K562 (cell line): ENCODE measurements around the gene PDLIM4. TPM values are rescaled to one million over a fixed set of nuclear protein-coding genes. Genes with fewer than 3 reads are reported as not detected.

Source experiments
- ARHGAP35 ChIP-seq: fragments of 450-650 bp; IDR thresholded peaks from 2 replicates; pipeline ENCODE4 v1.6.1; 2018; ENCODE audit not compliant: partially characterized antibody
- ARID1B ChIP-seq: fragments of 450-650 bp; IDR thresholded peaks from 2 replicates; pipeline ENCODE4 v1.6.1; 2016; ENCODE audit warnings: antibody characterized with exemption, mild to moderate bottlenecking, inconsistent platforms
- ATF1 ChIP-seq, 2 experiments: fragments of 450-650 bp in 1 of 2; IDR thresholded peaks; 2 replicates each; pipeline ENCODE4 v1.6.1; 2016; ENCODE audit warnings: missing compliant biosample characterization in 1 of 2, missing genetic modification characterization in 1 of 2
- EP300 ChIP-seq: IDR thresholded peaks from 2 replicates; pipeline ENCODE4 v1.6.1; 2012; ENCODE audit warnings: low read length, improper control_type of control experiment
- FOXJ2 ChIP-seq: fragments of 200-800 bp; sonication (Bioruptor generic); IDR thresholded peaks from 2 replicates; pipeline ENCODE4 v1.6.1; 2016; ENCODE audit warnings: missing genetic modification characterization, missing compliant biosample characterization
- FOXK2 ChIP-seq, 2 experiments: fragments of 450-650 bp; IDR thresholded peaks in 1 of 2; conservative IDR thresholded peaks in 1 of 2; 2 replicates each; pipeline ENCODE4 v1.6.1; 2016; ENCODE audit warnings: low read depth in 2 of 2, mild to moderate bottlenecking in 1 of 2
- ILK ChIP-seq: fragments of 450-650 bp; IDR thresholded peaks from 2 replicates; pipeline ENCODE4 v1.6.1; 2016; ENCODE audit warnings: missing genetic modification characterization, low read depth, mild to moderate bottlenecking, missing compliant biosample characterization, moderate library complexity, borderline replicate concordance
- MEIS2 ChIP-seq: fragments of 450-650 bp; IDR thresholded peaks from 2 replicates; pipeline ENCODE4 v1.6.1; 2014; ENCODE audit warnings: mild to moderate bottlenecking; ENCODE audit not compliant: partially characterized antibody
- POLR2H ChIP-seq: IDR thresholded peaks from 2 replicates; pipeline ENCODE4 v1.6.1; 2016; ENCODE audit warnings: missing genetic modification characterization, low read depth, mild to moderate bottlenecking, control low read depth, missing compliant biosample characterization, moderate library complexity
- POLR3A ChIP-seq: IDR thresholded peaks from 2 replicates; pipeline ENCODE4 v1.6.1; 2011; ENCODE audit warnings: borderline replicate concordance, mild to moderate bottlenecking, moderate library complexity; ENCODE audit not compliant: insufficient read length, insufficient read depth; ENCODE audit errors: extremely low read depth
- TCF7 ChIP-seq: sonication (generic); IDR thresholded peaks from 2 replicates; pipeline ENCODE4 v1.6.1; 2016; ENCODE audit warnings: antibody characterized with exemption, borderline replicate concordance
- ZNF668 ChIP-seq: fragments of 250-450 bp; sonication (Bioruptor Pico); IDR thresholded peaks from 2 replicates; pipeline ENCODE4 v1.8.0; 2022; ENCODE audit warnings: mild to moderate bottlenecking, inconsistent platforms
- polyA plus RNA-seq, 8 experiments: library from polyadenylated mRNA; depleted of rRNA in 4 of 8; stranded (reverse) in 5 of 8; unstranded in 3 of 8; fragments of >200 nt; fragmentation: Nextera tagmentation in 2 of 8; fragmentation: Illumina TruSeq in 1 of 8; extraction: Ambion mirVana in 2 of 8; extraction: Trizol in 1 of 8; gene quantifications; 2 replicates each; pipeline versions ENCODE4 v1.2.1 to v1.2.3, GENCODE V29; 2011 to 2014; ENCODE audit warnings: inconsistent platforms in 1 of 8, missing spikeins in 1 of 8
- total RNA-seq, 7 experiments: library from RNA; depleted of rRNA in 6 of 7; stranded (reverse); fragments of >200 nt in 6 of 7; fragmentation: Illumina TruSeq in 2 of 7; extraction: Trizol in 2 of 7; gene quantifications; 2 replicates each; pipeline versions ENCODE4 v1.2.1 to v1.2.3, GENCODE V29; 2011 to 2021; ENCODE audit warnings: low replicate concordance in 1 of 7
- TF ChIP-seq, protein P1 (sequence below): sonication (generic); formaldehyde crosslinking; IDR thresholded peaks from 2 replicates; pipeline ENCODE4 v1.8.0; 2022; ENCODE audit warnings: missing genetic modification reagents, mild to moderate bottlenecking, moderate library complexity, borderline replicate concordance
- TF ChIP-seq, protein P2 (sequence below): fragments of 450-650 bp; formaldehyde crosslinking; IDR thresholded peaks from 2 replicates; pipeline ENCODE4 v1.4.0; 2020; ENCODE audit warnings: mild to moderate bottlenecking, moderate library complexity
- TF ChIP-seq, protein P3 (sequence below): sonication (generic); formaldehyde crosslinking; IDR thresholded peaks from 2 replicates; pipeline ENCODE4 v1.8.0; 2022; ENCODE audit warnings: mild to moderate bottlenecking, missing genetic modification reagents
- TF ChIP-seq, protein P4 (sequence below): sonication (generic); formaldehyde crosslinking; IDR thresholded peaks from 2 replicates; pipeline ENCODE4 v1.8.0; 2022; ENCODE audit warnings: mild to moderate bottlenecking, missing genetic modification reagents, borderline replicate concordance

The PDLIM4 gene
- total and polyA plus RNA-seq, 9 of the 15 experiments (the other 6 are each of a cell fraction or from before 2014, with no cell fraction given) = 0.28 to 32.8 (median 13.1) TPM

DNA sequence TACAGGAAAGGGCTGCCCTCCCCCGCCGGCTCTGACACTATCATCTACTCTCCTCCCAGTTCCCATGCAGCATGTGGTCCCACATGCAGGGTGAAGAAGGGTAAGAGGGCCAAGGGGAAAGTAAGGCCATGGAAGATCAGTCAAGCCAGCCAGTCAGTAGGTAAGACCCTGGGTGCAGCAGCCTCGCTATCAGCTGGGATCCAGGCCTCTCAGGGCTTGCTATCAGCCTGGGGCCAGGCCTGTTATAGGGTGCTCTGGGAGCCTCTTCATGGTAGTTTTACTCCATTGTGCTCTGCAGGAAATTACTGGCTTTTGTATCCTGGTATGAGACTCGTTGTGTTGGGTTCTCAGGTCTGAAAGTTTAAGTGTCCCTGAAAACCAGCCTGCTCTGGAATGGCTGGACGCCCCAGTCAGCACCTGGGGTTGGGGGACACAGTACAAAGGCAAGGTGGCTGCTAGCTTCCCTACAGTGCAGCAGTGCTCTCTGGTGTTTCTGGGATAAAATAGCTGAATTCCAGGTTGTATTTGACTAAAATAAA is 58.1 kb downstream of the PDLIM4 start (continued):
- TF ChIP-seq ATF1 (CRISPR knock-in tag; IDR thresholded peaks at IDR 0.05) (no peak), ATF1 (tag; IDR thresholded peaks at IDR 0.05) (peak; percentile 58), POLR3A (no peak), EP300 (peak; percentile 93), POLR2H (tag) (no peak), ILK (no peak), MEIS2 (peak; percentile 20), FOXJ2 (no peak), TCF7 (no peak), ARHGAP35 (no peak), ZNF668 (CRISPR knock-in tag) (no peak; the same call in 1 of the 2 replicates), FOXK2 (conservative IDR thresholded peaks at IDR 0.05 in 1 of 2, IDR thresholded peaks at IDR 0.05 in 1 of 2; ENCODE audit: low read depth in 2 of 2) (peak in 1 of 2 experiments; percentile 30; a peak in 1 of 4 replicates), ARID1B (peak; percentile 97)
- TF ChIP-seq, protein P1, sequence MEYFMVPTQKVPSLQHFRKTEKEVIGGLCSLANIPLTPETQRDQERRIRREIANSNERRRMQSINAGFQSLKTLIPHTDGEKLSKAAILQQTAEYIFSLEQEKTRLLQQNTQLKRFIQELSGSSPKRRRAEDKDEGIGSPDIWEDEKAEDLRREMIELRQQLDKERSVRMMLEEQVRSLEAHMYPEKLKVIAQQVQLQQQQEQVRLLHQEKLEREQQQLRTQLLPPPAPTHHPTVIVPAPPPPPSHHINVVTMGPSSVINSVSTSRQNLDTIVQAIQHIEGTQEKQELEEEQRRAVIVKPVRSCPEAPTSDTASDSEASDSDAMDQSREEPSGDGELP (CRISPR knock-in tag) = peak; percentile 90
- TF ChIP-seq, protein P2, sequence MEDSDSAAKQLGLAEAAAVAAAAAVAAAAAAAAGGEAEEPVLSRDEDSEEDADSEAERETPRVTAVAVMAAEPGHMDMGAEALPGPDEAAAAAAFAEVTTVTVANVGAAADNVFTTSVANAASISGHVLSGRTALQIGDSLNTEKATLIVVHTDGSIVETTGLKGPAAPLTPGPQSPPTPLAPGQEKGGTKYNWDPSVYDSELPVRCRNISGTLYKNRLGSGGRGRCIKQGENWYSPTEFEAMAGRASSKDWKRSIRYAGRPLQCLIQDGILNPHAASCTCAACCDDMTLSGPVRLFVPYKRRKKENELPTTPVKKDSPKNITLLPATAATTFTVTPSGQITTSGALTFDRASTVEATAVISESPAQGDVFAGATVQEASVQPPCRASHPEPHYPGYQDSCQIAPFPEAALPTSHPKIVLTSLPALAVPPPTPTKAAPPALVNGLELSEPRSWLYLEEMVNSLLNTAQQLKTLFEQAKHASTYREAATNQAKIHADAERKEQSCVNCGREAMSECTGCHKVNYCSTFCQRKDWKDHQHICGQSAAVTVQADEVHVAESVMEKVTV = peak; percentile 48
- TF ChIP-seq, protein P3, sequence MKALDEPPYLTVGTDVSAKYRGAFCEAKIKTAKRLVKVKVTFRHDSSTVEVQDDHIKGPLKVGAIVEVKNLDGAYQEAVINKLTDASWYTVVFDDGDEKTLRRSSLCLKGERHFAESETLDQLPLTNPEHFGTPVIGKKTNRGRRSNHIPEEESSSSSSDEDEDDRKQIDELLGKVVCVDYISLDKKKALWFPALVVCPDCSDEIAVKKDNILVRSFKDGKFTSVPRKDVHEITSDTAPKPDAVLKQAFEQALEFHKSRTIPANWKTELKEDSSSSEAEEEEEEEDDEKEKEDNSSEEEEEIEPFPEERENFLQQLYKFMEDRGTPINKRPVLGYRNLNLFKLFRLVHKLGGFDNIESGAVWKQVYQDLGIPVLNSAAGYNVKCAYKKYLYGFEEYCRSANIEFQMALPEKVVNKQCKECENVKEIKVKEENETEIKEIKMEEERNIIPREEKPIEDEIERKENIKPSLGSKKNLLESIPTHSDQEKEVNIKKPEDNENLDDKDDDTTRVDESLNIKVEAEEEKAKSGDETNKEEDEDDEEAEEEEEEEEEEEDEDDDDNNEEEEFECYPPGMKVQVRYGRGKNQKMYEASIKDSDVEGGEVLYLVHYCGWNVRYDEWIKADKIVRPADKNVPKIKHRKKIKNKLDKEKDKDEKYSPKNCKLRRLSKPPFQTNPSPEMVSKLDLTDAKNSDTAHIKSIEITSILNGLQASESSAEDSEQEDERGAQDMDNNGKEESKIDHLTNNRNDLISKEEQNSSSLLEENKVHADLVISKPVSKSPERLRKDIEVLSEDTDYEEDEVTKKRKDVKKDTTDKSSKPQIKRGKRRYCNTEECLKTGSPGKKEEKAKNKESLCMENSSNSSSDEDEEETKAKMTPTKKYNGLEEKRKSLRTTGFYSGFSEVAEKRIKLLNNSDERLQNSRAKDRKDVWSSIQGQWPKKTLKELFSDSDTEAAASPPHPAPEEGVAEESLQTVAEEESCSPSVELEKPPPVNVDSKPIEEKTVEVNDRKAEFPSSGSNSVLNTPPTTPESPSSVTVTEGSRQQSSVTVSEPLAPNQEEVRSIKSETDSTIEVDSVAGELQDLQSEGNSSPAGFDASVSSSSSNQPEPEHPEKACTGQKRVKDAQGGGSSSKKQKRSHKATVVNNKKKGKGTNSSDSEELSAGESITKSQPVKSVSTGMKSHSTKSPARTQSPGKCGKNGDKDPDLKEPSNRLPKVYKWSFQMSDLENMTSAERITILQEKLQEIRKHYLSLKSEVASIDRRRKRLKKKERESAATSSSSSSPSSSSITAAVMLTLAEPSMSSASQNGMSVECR (CRISPR knock-in tag) = 0 out of 2 replicates have a peak, but pooled peaks have one; percentile 49
- TF ChIP-seq, protein P4, sequence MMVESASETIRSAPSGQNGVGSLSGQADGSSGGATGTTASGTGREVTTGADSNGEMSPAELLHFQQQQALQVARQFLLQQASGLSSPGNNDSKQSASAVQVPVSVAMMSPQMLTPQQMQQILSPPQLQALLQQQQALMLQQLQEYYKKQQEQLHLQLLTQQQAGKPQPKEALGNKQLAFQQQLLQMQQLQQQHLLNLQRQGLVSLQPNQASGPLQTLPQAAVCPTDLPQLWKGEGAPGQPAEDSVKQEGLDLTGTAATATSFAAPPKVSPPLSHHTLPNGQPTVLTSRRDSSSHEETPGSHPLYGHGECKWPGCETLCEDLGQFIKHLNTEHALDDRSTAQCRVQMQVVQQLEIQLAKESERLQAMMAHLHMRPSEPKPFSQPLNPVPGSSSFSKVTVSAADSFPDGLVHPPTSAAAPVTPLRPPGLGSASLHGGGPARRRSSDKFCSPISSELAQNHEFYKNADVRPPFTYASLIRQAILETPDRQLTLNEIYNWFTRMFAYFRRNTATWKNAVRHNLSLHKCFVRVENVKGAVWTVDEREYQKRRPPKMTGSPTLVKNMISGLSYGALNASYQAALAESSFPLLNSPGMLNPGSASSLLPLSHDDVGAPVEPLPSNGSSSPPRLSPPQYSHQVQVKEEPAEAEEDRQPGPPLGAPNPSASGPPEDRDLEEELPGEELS (CRISPR knock-in tag) = no peak
